PC-3 (cell line): ENCODE measurements around the gene DENND1B.

Experiments used
- CTCF ChIP-seq: fragments of 300-600 bp; sonication (generic); conservative IDR thresholded peaks from 2 replicates; pipeline ENCODE4 v1.5.1; 2017; ENCODE audit warnings: antibody characterized with exemption, low read depth, mild to moderate bottlenecking, low read length
- EZH2 ChIP-seq: fragments of 300-600 bp; sonication (generic); IDR thresholded peaks from one replicate; pipeline ENCODE4 v1.6.1; 2017; ENCODE audit warnings: antibody characterized with exemption, mild to moderate bottlenecking, low read length; ENCODE audit not compliant: unreplicated experiment
- EZH2phosphoT487 ChIP-seq: fragments of 300-600 bp; sonication (generic); IDR thresholded peaks from 2 replicates; pipeline ENCODE4 v1.6.1; 2018; ENCODE audit warnings: mild to moderate bottlenecking, antibody characterized with exemption, low read length, borderline replicate concordance

- TF ChIP-seq EZH2phosphoT487 (no peak), EZH2 (no peak), CTCF (peak; percentile 56)
These were observed 82.3 kb downstream of the DENND1B start for GRCh38 chr1:197692965-197693364.
